GM12878 (cell line): Measurements from ENCODE around the gene ZNF48. TPM values are rescaled to one million over a fixed set of nuclear protein-coding genes. Genes with fewer than 3 reads are reported as not detected.

Experiments
- ATAC-seq: fragments of 200-7000 bp; cut with Tn5 transposase; 3 replicates; pipeline ENCODE4 v1.9.1; 2020; ENCODE audit warnings: mild to moderate bottlenecking, moderate library complexity
- BruUV-seq: library from RNA; stranded (reverse); fragments of 400-500 nt; replicated peaks from 2 replicates; lab custom pipeline; 2021; lab: Mats Ljungman, UMichigan
- CTCF ChIA-PET: fragments of 300-600 bp; sonication (Branson Sonifier 250); formaldehyde crosslinking; extraction: SDS; loops from one replicate; lab custom pipeline; 2021; ENCODE audit warnings: inconsistent platforms; lab: Yijun Ruan, JAX
- POLR2A ChIA-PET: fragments of 350-600 bp; formaldehyde crosslinking; extraction: SDS; loops from one replicate; lab custom pipeline; 2021; ENCODE audit warnings: inconsistent platforms; lab: Charles Lee
- RAD21 ChIA-PET: fragments of 300-600 bp; sonication (Branson Sonifier 250); formaldehyde crosslinking; loops from one replicate; lab custom pipeline; 2023; ENCODE audit warnings: antibody characterized with exemption; ENCODE audit not compliant: unreplicated experiment; lab: Charles Lee
- SMC1A ChIA-PET: fragments of 300-600 bp; sonication (Branson Sonifier 250); formaldehyde crosslinking; loops from one replicate; lab custom pipeline; 2023; ENCODE audit not compliant: unreplicated experiment, uncharacterized antibody; lab: Charles Lee
- DNase-seq: peaks from one replicate; pipeline ENCODE4 v3.0.0-alpha.2; 2011; ENCODE audit warnings: low read depth, low spot score
- FAIRE-seq: peaks from 3 replicates; lab custom pipeline; 2011; peaks lifted over from hg19 to GRCh38; lab: Jason Lieb, UNC
- H2AFZ ChIP-seq: 2 replicates; pipeline ENCODE4 v1.6.0; 2011; ENCODE audit warnings: low read depth, low read length, control low read depth; ENCODE audit not compliant: control insufficient read depth
- H3K27ac ChIP-seq: 2 replicates; pipeline ENCODE4 v1.5.1; 2011; ENCODE audit warnings: control low read depth; ENCODE audit not compliant: control insufficient read depth, insufficient read depth
- H3K27me3 ChIP-seq, 2 experiments: replicated peaks in 1 of 2; 2 replicates each; pipeline versions ENCODE4 v1.6.0 to v1.6.1; 2011; ENCODE audit warnings: low read length in 1 of 2; ENCODE audit not compliant: control insufficient read depth in 2 of 2, insufficient read depth in 2 of 2
- H3K36me3 ChIP-seq, 2 experiments: 2 replicates each; pipeline ENCODE4 v1.5.1; 2011; ENCODE audit warnings: low read length in 1 of 2; ENCODE audit not compliant: control insufficient read depth in 2 of 2, insufficient read depth in 2 of 2
- H3K4me1 ChIP-seq: 2 replicates; pipeline ENCODE4 v1.6.1; 2011; ENCODE audit warnings: mild to moderate bottlenecking, low read length, moderate library complexity, mixed read lengths; ENCODE audit not compliant: control insufficient read depth, insufficient read depth
- H3K4me2 ChIP-seq: 2 replicates; pipeline ENCODE4 v1.6.0; 2011; ENCODE audit warnings: control low read depth; ENCODE audit not compliant: control insufficient read depth, insufficient read depth
- H3K4me3 ChIP-seq: fragments of 200-600 bp; sonication (generic); 2 replicates; pipeline ENCODE4 v1.5.1; 2016
- H3K79me2 ChIP-seq: 2 replicates; pipeline ENCODE4 v1.6.0; 2011; ENCODE audit warnings: low read length; ENCODE audit not compliant: control insufficient read depth, insufficient read depth
- H3K9ac ChIP-seq: 2 replicates; pipeline ENCODE4 v1.8.0; 2011; ENCODE audit warnings: low read length, control low read depth, mixed read lengths; ENCODE audit not compliant: control insufficient read depth, insufficient read depth
- H3K9me3 ChIP-seq: replicated peaks from 3 replicates; pipeline ENCODE4 v1.5.1; 2011; ENCODE audit warnings: mild to moderate bottlenecking, low read length; ENCODE audit not compliant: control insufficient read depth, insufficient read depth
- H4K20me1 ChIP-seq: 2 replicates; pipeline ENCODE4 v1.6.0; 2011; ENCODE audit not compliant: control insufficient read depth, insufficient read depth
- CBX5 ChIP-seq: sonication (generic); IDR thresholded peaks from 2 replicates; pipeline ENCODE4 v1.6.1; 2016; ENCODE audit warnings: low read depth, moderate library complexity, mild to moderate bottlenecking, inconsistent platforms
- CEBPB ChIP-seq, 2 experiments: fragments of 150-350 bp in 1 of 2; IDR thresholded peaks; 2 replicates each; pipeline ENCODE4 v1.6.1; 2012 to 2014; ENCODE audit warnings: low read depth in 2 of 2, low read length in 2 of 2, borderline replicate concordance in 1 of 2, inconsistent platforms in 1 of 2
- CHD1 ChIP-seq: IDR thresholded peaks from 2 replicates; pipeline ENCODE4 v1.6.1; 2012; ENCODE audit warnings: low read depth, low read length, improper control_type of control experiment
- EZH2 ChIP-seq: IDR thresholded peaks from 2 replicates; pipeline ENCODE4 v1.6.1; 2012; ENCODE audit warnings: low read depth, mild to moderate bottlenecking, control low read depth, inconsistent platforms, low read length, borderline replicate concordance; ENCODE audit not compliant: control insufficient read depth
- IRF4 ChIP-seq: IDR thresholded peaks from 2 replicates; pipeline ENCODE4 v1.6.1; 2011; ENCODE audit warnings: low read depth, low read length
- JUND ChIP-seq: IDR thresholded peaks from 2 replicates; pipeline ENCODE4 v1.6.1; 2012; ENCODE audit warnings: low read depth, mild to moderate bottlenecking, low read length, improper control_type of control experiment, moderate library complexity
- LARP7 ChIP-seq: fragments of 450-650 bp; IDR thresholded peaks from 2 replicates; pipeline ENCODE4 v1.6.1; 2017; ENCODE audit warnings: mild to moderate bottlenecking
- NR2C2 ChIP-seq: IDR thresholded peaks from 2 replicates; pipeline ENCODE4 v1.6.1; 2011; ENCODE audit warnings: borderline replicate concordance, low read depth; ENCODE audit not compliant: control insufficient read depth, insufficient read length
- RAD51 ChIP-seq: fragments of 450-650 bp; IDR thresholded peaks from 2 replicates; pipeline ENCODE4 v1.6.1; 2016; ENCODE audit warnings: moderate library complexity, mild to moderate bottlenecking, inconsistent platforms
- SMARCA5 ChIP-seq: fragments of 450-650 bp; IDR thresholded peaks from 2 replicates; pipeline ENCODE4 v1.6.1; 2017; ENCODE audit warnings: mild to moderate bottlenecking
- SMC3 ChIP-seq: IDR thresholded peaks from 2 replicates; pipeline ENCODE4 v1.6.1; 2011; ENCODE audit warnings: low read length, improper control_type of control experiment, borderline replicate concordance
- SP1 ChIP-seq: IDR thresholded peaks from one replicate; pipeline ENCODE4 v1.6.1; 2011; ENCODE audit warnings: low read depth, low read length
- SREBF1 ChIP-seq: IDR thresholded peaks from 2 replicates; pipeline ENCODE4 v1.6.1; 2012; ENCODE audit warnings: mild to moderate bottlenecking, low read length
- TAF1 ChIP-seq: IDR thresholded peaks from 2 replicates; pipeline ENCODE4 v1.6.1; 2011; ENCODE audit warnings: mild to moderate bottlenecking, low read depth, low read length, borderline replicate concordance
- WGBS: methylation state at CpG from one replicate; pipeline ENCODE4 v1.1.6; 2016; ENCODE audit warnings: low lambda C conversion rate; ENCODE audit not compliant: insufficient replicate concordance, insufficient coverage; ENCODE audit errors: missing lambda C conversion rate; 5-methylcytosine and 5-hydroxymethylcytosine counted together
- in situ Hi-C: fragments of 300-500 bp; cut with MboI; formaldehyde crosslinking; loops from 9 replicates; pipeline ENCODE4 v1.14.3; 2018; ENCODE audit warnings: mixed read lengths
- intact Hi-C: fragments of 100-400 bp; cut with micrococcal nuclease; formaldehyde crosslinking; loops from one replicate; pipeline ENCODE4 v1.14.2; 2022; ENCODE audit not compliant: unreplicated experiment
- polyA plus RNA-seq, 11 experiments: library from polyadenylated mRNA; depleted of rRNA in 4 of 11; unstranded in 6 of 11; stranded (reverse) in 5 of 11; fragments of >200 nt; fragmentation: Nextera tagmentation in 4 of 11; fragmentation: Illumina TruSeq in 1 of 11; extraction: Ambion mirVana in 4 of 11; extraction: Trizol in 1 of 11; gene quantifications; 1 replicate in 1 of 11; 2 replicates in 10 of 11; pipeline versions ENCODE4 v1.2.1 to v1.2.3, GENCODE V29; 2011 to 2016; ENCODE audit warnings: inconsistent platforms in 2 of 11, missing spikeins in 2 of 11, low read depth in 1 of 11
- total RNA-seq, 4 experiments: library from RNA; depleted of rRNA in 3 of 4; stranded (reverse); fragments of >200 nt in 3 of 4; fragmentation: Illumina TruSeq in 1 of 4; extraction: Trizol in 1 of 4; gene quantifications; 2 replicates each; pipeline versions ENCODE4 v1.2.1 to v1.2.3, GENCODE V29; 2013 to 2021
- TF ChIP-seq, protein P1 (sequence below): fragments of 150-350 bp; IDR thresholded peaks from 2 replicates; pipeline ENCODE4 v1.6.1; 2014; ENCODE audit warnings: mild to moderate bottlenecking, low read depth, low read length
- TF ChIP-seq, protein P2 (sequence below): IDR thresholded peaks from 2 replicates; pipeline ENCODE4 v1.6.1; 2011; ENCODE audit warnings: borderline replicate concordance, low read depth, mild to moderate bottlenecking, moderate library complexity, low read length; ENCODE audit not compliant: insufficient read depth, poor library complexity, severe bottlenecking
- TF ChIP-seq, protein P3 (sequence below): fragments of 450-650 bp; IDR thresholded peaks from 2 replicates; pipeline ENCODE4 v1.6.1; 2014; ENCODE audit warnings: mild to moderate bottlenecking

The ZNF48 gene
- total and polyA plus RNA-seq, 10 of the 15 experiments (the other 5 are each of a cell fraction or from before 2014, with no cell fraction given) = 0.14 to 12.0 (median 4.2) TPM

DNA sequence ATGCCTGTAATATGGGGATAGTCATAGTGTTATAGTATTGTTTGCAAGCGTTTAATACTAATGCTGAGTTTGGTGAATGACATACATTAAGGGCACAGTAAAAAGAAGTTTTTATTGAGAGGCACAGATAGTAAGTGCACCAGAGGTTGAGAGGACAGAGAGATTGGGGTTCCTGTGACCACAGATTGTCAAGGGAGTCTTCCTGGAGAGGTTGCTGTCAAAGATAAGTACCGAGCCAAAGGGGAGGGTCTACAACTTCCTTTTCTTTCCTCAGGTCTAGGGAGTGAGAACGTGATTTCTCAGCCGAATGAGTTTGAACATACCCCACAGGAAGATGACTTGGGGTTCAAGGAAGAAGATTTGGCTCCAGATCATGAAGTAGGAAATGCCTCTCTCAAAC, 1.8 kb downstream of the ZNF48 start:
- ChIA-PET SMC1A (interaction anchor here (1.5 to 1.6 kb wide), 2 partner anchors 12 to 139 kb away, joined by 3 to 5 read pairs; no protein-coding TSS in a partner anchor), POLR2A (interaction anchor here (0.6 to 3.1 kb wide), 5 partner anchors 10 to 637 kb away, joined by 3 to 25 read pairs (median 5); partner anchors contain the start of genes SEPTIN1 and STX4), CTCF (interaction anchor here (1.0 to 1.6 kb wide), 4 partner anchors 9 to 306 kb away, joined by 3 to 5 read pairs (median 3); partner anchors contain the start of gene TBX6), RAD21 (interaction anchor here (1.2 to 2.4 kb wide), 3 partner anchors 11 to 40 kb away, joined by 6 to 32 read pairs (median 6); partner anchors contain the start of gene ZNF771)
- DNase-seq = no peak
- Histone ChIP-seq H3K4me1 (peaks cover 13% of the 10 kb centered on the region), H3K9ac (no peak overlapping the region), H3K79me2 (peaks cover 5% of the 10 kb centered on the region), H4K20me1 (no peaks in the 10 kb centered on the region), H3K36me3 (peaks cover 0 to 2% of the 10 kb centered on the region in 2 experiments; a peak in 3 of 4 replicates), H2AFZ (no peak overlapping the region), H3K4me3 (no peak overlapping the region), H3K27me3 (no peaks in the 10 kb centered on the region), H3K9me3 (no peaks in the 10 kb centered on the region), H3K27ac (no peak overlapping the region), H3K4me2 (no peak overlapping the region)
- in situ Hi-C loops = no loop called here
- BruUV-seq = no TSS peak
- TF ChIP-seq RAD51 = no peak
- no peak for TF ChIP-seq LARP7
- TF ChIP-seq EZH2 = no peak
- TF ChIP-seq SREBF1 = no peak
- no peak for TF ChIP-seq CBX5
- no peak for TF ChIP-seq SMC3
- no peak for TF ChIP-seq IRF4
- no peak for TF ChIP-seq NR2C2
- TF ChIP-seq, protein P1, sequence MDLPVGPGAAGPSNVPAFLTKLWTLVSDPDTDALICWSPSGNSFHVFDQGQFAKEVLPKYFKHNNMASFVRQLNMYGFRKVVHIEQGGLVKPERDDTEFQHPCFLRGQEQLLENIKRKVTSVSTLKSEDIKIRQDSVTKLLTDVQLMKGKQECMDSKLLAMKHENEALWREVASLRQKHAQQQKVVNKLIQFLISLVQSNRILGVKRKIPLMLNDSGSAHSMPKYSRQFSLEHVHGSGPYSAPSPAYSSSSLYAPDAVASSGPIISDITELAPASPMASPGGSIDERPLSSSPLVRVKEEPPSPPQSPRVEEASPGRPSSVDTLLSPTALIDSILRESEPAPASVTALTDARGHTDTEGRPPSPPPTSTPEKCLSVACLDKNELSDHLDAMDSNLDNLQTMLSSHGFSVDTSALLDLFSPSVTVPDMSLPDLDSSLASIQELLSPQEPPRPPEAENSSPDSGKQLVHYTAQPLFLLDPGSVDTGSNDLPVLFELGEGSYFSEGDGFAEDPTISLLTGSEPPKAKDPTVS = no peak
- TF ChIP-seq, protein P2, sequence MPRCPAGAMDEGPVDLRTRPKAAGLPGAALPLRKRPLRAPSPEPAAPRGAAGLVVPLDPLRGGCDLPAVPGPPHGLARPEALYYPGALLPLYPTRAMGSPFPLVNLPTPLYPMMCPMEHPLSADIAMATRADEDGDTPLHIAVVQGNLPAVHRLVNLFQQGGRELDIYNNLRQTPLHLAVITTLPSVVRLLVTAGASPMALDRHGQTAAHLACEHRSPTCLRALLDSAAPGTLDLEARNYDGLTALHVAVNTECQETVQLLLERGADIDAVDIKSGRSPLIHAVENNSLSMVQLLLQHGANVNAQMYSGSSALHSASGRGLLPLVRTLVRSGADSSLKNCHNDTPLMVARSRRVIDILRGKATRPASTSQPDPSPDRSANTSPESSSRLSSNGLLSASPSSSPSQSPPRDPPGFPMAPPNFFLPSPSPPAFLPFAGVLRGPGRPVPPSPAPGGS = no peak
- no peak for TF ChIP-seq CEBPB (IDR thresholded peaks at IDR 0.05; ENCODE audit: borderline replicate concordance in 1 of 2, low read depth in 2 of 2, low read length in 2 of 2)
- TF ChIP-seq TAF1 = no peak
- TF ChIP-seq, protein P3, sequence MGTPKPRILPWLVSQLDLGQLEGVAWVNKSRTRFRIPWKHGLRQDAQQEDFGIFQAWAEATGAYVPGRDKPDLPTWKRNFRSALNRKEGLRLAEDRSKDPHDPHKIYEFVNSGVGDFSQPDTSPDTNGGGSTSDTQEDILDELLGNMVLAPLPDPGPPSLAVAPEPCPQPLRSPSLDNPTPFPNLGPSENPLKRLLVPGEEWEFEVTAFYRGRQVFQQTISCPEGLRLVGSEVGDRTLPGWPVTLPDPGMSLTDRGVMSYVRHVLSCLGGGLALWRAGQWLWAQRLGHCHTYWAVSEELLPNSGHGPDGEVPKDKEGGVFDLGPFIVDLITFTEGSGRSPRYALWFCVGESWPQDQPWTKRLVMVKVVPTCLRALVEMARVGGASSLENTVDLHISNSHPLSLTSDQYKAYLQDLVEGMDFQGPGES = no peak
- no peak for TF ChIP-seq CHD1
- no peak for TF ChIP-seq SMARCA5
- no peak for TF ChIP-seq SP1
- no peak for TF ChIP-seq JUND
- 76% methylated on average over 4 of the region's 4 CpGs for WGBS
- no peak for FAIRE-seq
- intact Hi-C loops = no loop called here
- ATAC-seq = no peak
